SK-N-SH (cell line): ENCODE measurements around the gene MBLAC1. TPM values are rescaled to one million over a fixed set of nuclear protein-coding genes. Genes with fewer than 3 reads are reported as not detected.

Experiments used
- CTCF ChIA-PET: fragments of 300-600, 350-600 bp; formaldehyde crosslinking; extraction: SDS; loops from one replicate; lab custom pipeline; 2021; lab: Yijun Ruan, JAX
- POLR2A ChIA-PET: fragments of 350-600 bp; sonication (Branson Sonifier 250); formaldehyde crosslinking; extraction: SDS; loops from one replicate; lab custom pipeline; 2020; ENCODE audit warnings: antibody characterized with exemption, inconsistent platforms; lab: Yijun Ruan, JAX
- DNase-seq: peaks from one replicate; pipeline ENCODE4 v3.0.0; 2012
- H2AFZ ChIP-seq: fragments of 200-600 bp; sonication (generic); 2 replicates; pipeline ENCODE4 v1.8.1; 2016; ENCODE audit warnings: antibody characterized with exemption, mild to moderate bottlenecking, low read depth
- H3F3A ChIP-seq: fragments of 200-600 bp; sonication (generic); replicated peaks from 2 replicates; pipeline ENCODE3; 2016; ENCODE audit warnings: antibody characterized with exemption, mild to moderate bottlenecking; ENCODE audit not compliant: insufficient read depth
- H3K27ac ChIP-seq, 2 experiments: fragments of 200-500 bp in 1 of 2; fragments of 200-600 bp in 1 of 2; sonication (Bioruptor generic) in 1 of 2; sonication (generic), shearing (Covaris generic) in 1 of 2; 2 replicates each; pipeline versions ENCODE4 v1.5.1 to v1.6.1; 2014 to 2016; ENCODE audit warnings: low read depth in 2 of 2, inconsistent platforms in 1 of 2, low read length in 1 of 2, mild to moderate bottlenecking in 1 of 2, mixed read lengths in 1 of 2
- H3K27me3 ChIP-seq: fragments of 200-600 bp; sonication (generic), shearing (Covaris generic); 2 replicates; pipeline ENCODE4 v1.6.1; 2016; ENCODE audit warnings: mixed run types; ENCODE audit not compliant: insufficient read depth
- H3K36me3 ChIP-seq, 2 experiments: fragments of 200-500 bp in 1 of 2; fragments of 200-600 bp in 1 of 2; sonication (Bioruptor generic) in 1 of 2; sonication (generic) in 1 of 2; replicated peaks in 1 of 2; 2 replicates each; pipeline versions ENCODE3 to v1.5.1; 2014 to 2016; ENCODE audit warnings: low read length in 1 of 2, mild to moderate bottlenecking in 1 of 2; ENCODE audit not compliant: insufficient read depth in 2 of 2, control insufficient read depth in 1 of 2
- H3K4me1 ChIP-seq, 2 experiments: fragments of 200-500 bp in 1 of 2; fragments of 200-600 bp in 1 of 2; sonication (Bioruptor generic) in 1 of 2; sonication (generic), shearing (Covaris generic) in 1 of 2; 2 replicates each; pipeline versions ENCODE4 v1.5.1 to v1.6.1; 2014 to 2016; ENCODE audit warnings: low read depth in 1 of 2, low read length in 1 of 2, mixed run types in 1 of 2; ENCODE audit not compliant: insufficient read depth in 2 of 2, control insufficient read depth in 1 of 2
- H3K4me2 ChIP-seq: fragments of 200-600 bp; sonication (generic), shearing (Covaris generic); 2 replicates; pipeline ENCODE4 v1.6.1; 2017; ENCODE audit warnings: mixed run types
- H3K4me3 ChIP-seq, 2 experiments: fragments of 200-500 bp in 1 of 2; fragments of 200-600 bp in 1 of 2; sonication (Bioruptor generic) in 1 of 2; sonication (generic), shearing (Covaris generic) in 1 of 2; 2 replicates each; pipeline versions ENCODE4 v1.5.1 to v1.8.1; 2014 to 2016; ENCODE audit warnings: low read depth in 2 of 2, inconsistent platforms in 1 of 2, low read length in 1 of 2, mild to moderate bottlenecking in 1 of 2, mixed read lengths in 1 of 2, moderate library complexity in 1 of 2
- H3K79me2 ChIP-seq: fragments of 200-600 bp; sonication (generic); 2 replicates; pipeline ENCODE4 v1.8.1; 2017; ENCODE audit warnings: mild to moderate bottlenecking; ENCODE audit not compliant: insufficient read depth
- H3K9ac ChIP-seq: fragments of 200-600 bp; sonication (generic); 2 replicates; pipeline ENCODE4 v1.6.1; 2017; ENCODE audit warnings: mixed run types
- H3K9me2 ChIP-seq: fragments of 200-600 bp; sonication (generic); 2 replicates; pipeline ENCODE4 v1.6.1; 2017; ENCODE audit warnings: mixed run types
- H3K9me3 ChIP-seq: fragments of 200-600 bp; sonication (generic); 2 replicates; pipeline ENCODE4 v1.6.1; 2017; ENCODE audit warnings: mixed run types, mild to moderate bottlenecking, moderate library complexity
- H4K20me1 ChIP-seq: fragments of 200-600 bp; sonication (generic); 2 replicates; pipeline ENCODE4 v1.6.1; 2017; ENCODE audit warnings: mild to moderate bottlenecking, mixed run types; ENCODE audit not compliant: insufficient read depth
- FOXM1 ChIP-seq: IDR thresholded peaks from 2 replicates; pipeline ENCODE4 v1.4.0; 2012; ENCODE audit warnings: low read depth, mild to moderate bottlenecking
- JUND ChIP-seq: IDR thresholded peaks from 2 replicates; pipeline ENCODE4 v1.4.0; 2012
- MAX ChIP-seq: IDR thresholded peaks from 2 replicates; pipeline ENCODE4 v1.4.0; 2012; ENCODE audit warnings: low read depth
- MEF2A ChIP-seq: IDR thresholded peaks from 2 replicates; pipeline ENCODE4 v1.4.0; 2012; ENCODE audit warnings: low read depth, borderline replicate concordance
- MXI1 ChIP-seq: IDR thresholded peaks from 2 replicates; pipeline ENCODE4 v1.6.1; 2012; ENCODE audit warnings: mild to moderate bottlenecking, low read depth, low read length, improper control_type of control experiment
- NRF1 ChIP-seq: IDR thresholded peaks from 2 replicates; pipeline ENCODE4 v1.6.1; 2012; ENCODE audit warnings: low read depth, mild to moderate bottlenecking, low read length
- RAD21 ChIP-seq: IDR thresholded peaks from 2 replicates; pipeline ENCODE4 v1.6.1; 2012; ENCODE audit warnings: mild to moderate bottlenecking, low read length
- REST ChIP-seq: IDR thresholded peaks from 2 replicates; pipeline ENCODE4 v1.6.1; 2012; ENCODE audit warnings: mild to moderate bottlenecking, low read depth, low read length, moderate library complexity
- RFX5 ChIP-seq: IDR thresholded peaks from 2 replicates; pipeline ENCODE4 v1.6.1; 2012; ENCODE audit warnings: mild to moderate bottlenecking, improper control_type of control experiment, low read length
- SIN3A ChIP-seq: IDR thresholded peaks from 2 replicates; pipeline ENCODE4 v1.6.1; 2012; ENCODE audit warnings: low read depth, mild to moderate bottlenecking, low read length, moderate library complexity, borderline replicate concordance
- SMC3 ChIP-seq: IDR thresholded peaks from 2 replicates; pipeline ENCODE4 v1.6.1; 2012; ENCODE audit warnings: low read depth, low read length, improper control_type of control experiment
- TAF1 ChIP-seq: IDR thresholded peaks from 2 replicates; pipeline ENCODE4 v1.6.1; 2012; ENCODE audit warnings: low read depth, mild to moderate bottlenecking, low read length, moderate library complexity, borderline replicate concordance
- USF1 ChIP-seq: IDR thresholded peaks from 2 replicates; pipeline ENCODE4 v1.4.0; 2012; ENCODE audit warnings: low read depth, borderline replicate concordance
- YY1 ChIP-seq: IDR thresholded peaks from 2 replicates; pipeline ENCODE4 v1.4.0; 2012; ENCODE audit warnings: low read depth, mild to moderate bottlenecking
- ZBTB33 ChIP-seq: IDR thresholded peaks from 2 replicates; pipeline ENCODE4 v1.4.0; 2012; ENCODE audit warnings: low read depth, borderline replicate concordance
- WGBS: methylation state at CpG from one replicate; pipeline ENCODE4 v1.1.6; 2017; ENCODE audit warnings: low lambda C conversion rate; 5-methylcytosine and 5-hydroxymethylcytosine counted together
- polyA plus RNA-seq, 3 experiments: library from polyadenylated mRNA; depleted of rRNA; stranded (reverse); fragments of >200 nt; gene quantifications; 2 replicates each; pipeline ENCODE4 v1.2.3, GENCODE V29; 2012

The MBLAC1 gene
- polyA plus RNA-seq, 1 of the 3 experiments (the other 2 are of a cell fraction): 4.4 TPM

GRCh38 chr7:100176096-100177044, 49.6 kb downstream of the MBLAC1 start:
- Histone ChIP-seq H3K27me3 (no peaks in the 10 kb centered on the region), H3K36me3 (peaks cover 6 to 21% of the 10 kb centered on the region in 2 experiments), H3K9me3 (no peaks in the 10 kb centered on the region), H3K9me2 (no peaks in the 10 kb centered on the region), H3K4me1 (peaks cover 0 to 16% of the 10 kb centered on the region in 2 experiments; a peak in 1 of 4 replicates), H2AFZ (peak overlapping the region; percentile 99), H3K79me2 (peaks cover 15% of the 10 kb centered on the region), H3K9ac (peak overlapping the region; percentile 90), H4K20me1 (no peaks in the 10 kb centered on the region), H3K4me3 (peak overlapping the region; percentile 82 to 98), H3K27ac (peak overlapping the region in 1 of 2 experiments; percentile 69; a peak in 1 of 4 replicates), H3K4me2 (peak overlapping the region; percentile 95), H3F3A (no peaks in the 10 kb centered on the region)
- peak; percentile 30 for DNase-seq
- CTCF ChIA-PET: interaction anchor here (1.3 to 7.7 kb wide), 4 partner anchors 13 to 44 kb away, joined by 4 to 54 read pairs (median 23); partner anchors contain the start of gene TRAPPC14
- POLR2A ChIA-PET: interaction anchor here (0.8 to 1.9 kb wide), 8 partner anchors 9 to 252 kb away, joined by 3 to 8 read pairs (median 4); partner anchors contain the start of genes TRAPPC14, ZCWPW1 and ZKSCAN1
- WGBS: 34% methylated on average over 14 of the region's 14 CpGs
- TF ChIP-seq MEF2A (no peak), TAF1 (no peak), SMC3 (no peak)

GRCh38 chr7:100177045-100178001, 50.6 kb downstream of the MBLAC1 start, which contains the start of the genes GPC2 and STAG3:
Gene GPC2 (minus strand): TSS chr7:100177381. CDS start chr7:100177199, 182 bp downstream.
Gene STAG3 (plus strand): TSS chr7:100177918. CDS start chr7:100180557, 2,639 bp downstream.
- peak; percentile 100 for DNase-seq
- POLR2A ChIA-PET: interaction anchor here (0.8 to 1.9 kb wide), 7 partner anchors 11 to 251 kb away, joined by 3 to 8 read pairs (median 4); partner anchors contain the start of genes TRAPPC14, ZCWPW1 and ZKSCAN1
- Histone ChIP-seq H2AFZ (peak within 1 kb of the TSS; percentile 99), H3K27me3 (no peaks in the 10 kb centered on the region), H3K9ac (peak within 1 kb of the TSS; percentile 90), H3K27ac (peak within 1 kb of the TSS in 1 of 2 experiments; percentile 69; a peak in 1 of 4 replicates), H3K79me2 (peaks cover 15% of the 10 kb centered on the region), H3K4me2 (peak within 1 kb of the TSS; percentile 95), H3K9me3 (no peaks in the 10 kb centered on the region), H3K4me3 (peak within 1 kb of the TSS; percentile 82 to 98), H4K20me1 (no peaks in the 10 kb centered on the region), H3K4me1 (peaks cover 0 to 16% of the 10 kb centered on the region in 2 experiments; a peak in 1 of 4 replicates), H3F3A (no peaks in the 10 kb centered on the region), H3K9me2 (no peaks in the 10 kb centered on the region), H3K36me3 (peaks cover 6 to 21% of the 10 kb centered on the region in 2 experiments)
- 22% methylated on average over 62 of the region's 78 CpGs for WGBS
- CTCF ChIA-PET: interaction anchor here (0.6 to 7.7 kb wide), 5 partner anchors 12 to 45 kb away, joined by 3 to 54 read pairs (median 15); partner anchors contain the start of gene TRAPPC14
- TF ChIP-seq USF1 (peak; percentile 79; the same call in 1 of the 2 replicates), YY1 (0 out of 2 replicates have a peak, but pooled peaks have one; percentile 24), SIN3A (peak; percentile 47; the same call in 1 of the 2 replicates), RAD21 (no peak), REST (0 out of 2 replicates have a peak, but pooled peaks have one; percentile 14), MAX (peak; percentile 99), RFX5 (peak; percentile 58; the same call in 1 of the 2 replicates), ZBTB33 (peak; percentile 77; the same call in 1 of the 2 replicates), JUND (no peak), NRF1 (peak; percentile 29; the same call in 1 of the 2 replicates), MXI1 (peak; percentile 73), FOXM1 (no peak)
